Transverse colon (tissue), 4 donors: Measurements from ENCODE around the gene PRICKLE2. TPM values are rescaled to one million over a fixed set of nuclear protein-coding genes. Genes with fewer than 3 reads are reported as not detected.

Experiments
- DNase-seq: peaks from one replicate; pipeline ENCODE4 v3.0.0-alpha.2; 2019
- H3K27ac ChIP-seq, 4 donors: fragments of 200-600 bp; sonication (generic); 2 replicates each; pipeline ENCODE4 v1.5.1; 2016 to 2018; ENCODE audit warnings: inconsistent platforms in 4 of 4
- H3K27me3 ChIP-seq: fragments of 200-600 bp; sonication (generic); 2 replicates; pipeline ENCODE4 v1.5.1; 2017; ENCODE audit warnings: inconsistent platforms
- H3K36me3 ChIP-seq, 4 donors: fragments of 200-600 bp; sonication (generic); 2 replicates each; pipeline ENCODE4 v1.5.1; 2017 to 2019; ENCODE audit warnings: inconsistent platforms in 4 of 4
- H3K4me1 ChIP-seq, 4 donors: fragments of 200-600 bp; sonication (generic); 2 replicates each; pipeline ENCODE4 v1.5.1; 2017 to 2020; ENCODE audit warnings: inconsistent platforms in 4 of 4
- H3K4me3 ChIP-seq, 4 donors: fragments of 200-600 bp; sonication (generic); 1 replicate in 1 of 4; 2 replicates in 3 of 4; pipeline versions ENCODE4 v1.5.1 to v1.6.1; 2017 to 2019; ENCODE audit warnings: inconsistent platforms in 4 of 4
- H3K9me3 ChIP-seq, 2 donors: fragments of 200-600 bp; sonication (generic); 2 replicates each; pipeline ENCODE4 v1.5.1; 2017 to 2019; ENCODE audit warnings: inconsistent platforms in 2 of 2
- CTCF ChIP-seq, 5 experiments: fragments of 200-600 bp in 3 of 5; fragments of 450-650 bp in 2 of 5; sonication (generic) in 3 of 5; IDR thresholded peaks; 1 replicate in 2 of 5; 2 replicates in 3 of 5; pipeline ENCODE4 v1.5.1; 2016 to 2017; ENCODE audit warnings: antibody characterized with exemption in 5 of 5, inconsistent platforms in 3 of 5, mild to moderate bottlenecking in 2 of 5, moderate library complexity in 1 of 5
- EP300 ChIP-seq: sonication (generic); formaldehyde crosslinking; IDR thresholded peaks from one replicate; pipeline ENCODE4 v1.6.1; 2017; ENCODE audit warnings: antibody characterized with exemption, low read depth
- POLR2A ChIP-seq: fragments of 450-650 bp; IDR thresholded peaks from one replicate; pipeline ENCODE4 v1.6.1; 2016; ENCODE audit warnings: antibody characterized with exemption, mild to moderate bottlenecking, moderate library complexity
- POLR2AphosphoS5 ChIP-seq, 3 donors: sonication (generic); formaldehyde crosslinking; IDR thresholded peaks; one replicate each; pipeline ENCODE4 v1.6.1; 2016; ENCODE audit warnings: antibody characterized with exemption in 3 of 3
- WGBS, 2 donors: methylation state at CpG; one replicate each; pipeline ENCODE4 v1.1.5; 2018; ENCODE audit warnings: low coverage in 1 of 2; 5-methylcytosine and 5-hydroxymethylcytosine counted together
- in situ Hi-C, 4 donors: fragments of 200-750 bp; cut with MboI; loops; one replicate each; pipeline versions ENCODE4 v1.15.0 to v1.15.1; 2017; ENCODE audit warnings: low sequenced_read_pairs in 3 of 4, low pct_ligation_motif_present in 1 of 4, low pct_unique_long_range_greater_than_20kb in 1 of 4
- intact Hi-C: fragments of 100-400 bp; cut with DNase I; formaldehyde crosslinking; loops from one replicate; pipeline ENCODE4 v1.15.1; 2023; ENCODE audit warnings: low total_unique reads
- total RNA-seq, 4 donors: library from RNA; depleted of rRNA; stranded (reverse); fragments of >200 nt; gene quantifications; one replicate each; pipeline ENCODE4 v1.1.0, GENCODE V29; 2016

Gene PRICKLE2
- total RNA-seq, 4 donors from 2014 or later, result 8.5 to 38.4 (median 17.4) TPM

DNA sequence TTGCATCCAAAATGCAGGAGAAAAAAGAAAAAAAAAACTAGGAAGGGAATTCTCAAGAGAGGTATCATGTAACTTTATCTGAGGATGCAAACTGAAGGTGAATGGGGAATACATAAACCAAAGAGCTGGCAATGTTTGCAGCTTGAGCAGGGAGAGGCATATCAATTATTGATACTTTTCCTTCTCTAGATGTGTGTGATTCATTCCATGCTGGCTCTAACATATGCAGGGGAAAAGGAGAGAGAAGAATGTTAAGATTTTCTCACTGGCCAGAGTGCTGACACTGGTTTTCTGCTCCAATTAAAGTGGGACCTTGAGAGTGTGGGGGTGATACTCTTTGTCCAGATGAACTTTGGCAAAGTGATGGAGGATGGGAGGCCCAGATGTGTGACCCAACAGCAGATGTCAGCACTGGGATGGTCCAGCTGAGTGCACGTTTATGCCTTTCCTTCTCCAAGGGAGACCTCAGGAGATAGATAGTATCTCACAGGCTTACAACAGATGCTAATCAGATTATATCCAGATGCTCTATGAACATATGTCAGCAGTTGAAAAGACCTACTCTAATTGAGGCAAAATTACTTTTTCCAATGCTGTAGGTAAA is 152.0 kb downstream of the PRICKLE2 start:
- WGBS, 2 donors, result 0 to 19% methylated on average over 1 of the region's 1 CpG
- H3K4me1 ChIP-seq, result no peaks in the 10 kb centered on the region
- intact Hi-C loops (no loop called here), in situ Hi-C loops (no loop called here)
- H3K36me3 ChIP-seq, result no peaks in the 10 kb centered on the region
- TF ChIP-seq POLR2AphosphoS5 (IDR thresholded peaks at IDR 0.05), result no peak
- no peak for TF ChIP-seq POLR2A
- no peak for TF ChIP-seq EP300
- no peak for TF ChIP-seq CTCF (IDR thresholded peaks at IDR 0.05)
- DNase-seq, result no peak
- no peaks in the 10 kb centered on the region for H3K27me3 ChIP-seq
- no peak overlapping the region for H3K27ac ChIP-seq
- no peaks in the 10 kb centered on the region for H3K9me3 ChIP-seq
- H3K4me3 ChIP-seq, result no peak overlapping the region

- no peak for DNase-seq
- intact Hi-C loops (no loop called here), in situ Hi-C loops (no loop called here)
- H3K4me3 ChIP-seq, result no peak overlapping the region
- WGBS, 2 donors, result 72 to 89% methylated on average over 2 of the region's 2 CpGs
- H3K27ac ChIP-seq, result no peak overlapping the region
- H3K36me3 ChIP-seq, result no peaks in the 10 kb centered on the region
- no peaks in the 10 kb centered on the region for H3K9me3 ChIP-seq
- H3K4me1 ChIP-seq, result no peaks in the 10 kb centered on the region
- H3K27me3 ChIP-seq, result no peaks in the 10 kb centered on the region
- TF ChIP-seq POLR2AphosphoS5 (IDR thresholded peaks at IDR 0.05) (no peak), CTCF (IDR thresholded peaks at IDR 0.05) (no peak), POLR2A (no peak), EP300 (no peak)
Measured at GRCh38 chr3:64072126-64072525, 153.1 kb downstream of the PRICKLE2 start.

GRCh38 chr3:64070704-64071103 is 154.6 kb downstream of the PRICKLE2 start:
- in situ Hi-C loops, result no loop called here
- H3K36me3 ChIP-seq, result no peaks in the 10 kb centered on the region
- H3K9me3 ChIP-seq, result no peaks in the 10 kb centered on the region
- H3K4me1 ChIP-seq, result no peaks in the 10 kb centered on the region
- H3K27me3 ChIP-seq, result no peaks in the 10 kb centered on the region
- DNase-seq, result no peak
- no peak overlapping the region for H3K4me3 ChIP-seq
- intact Hi-C loops, result no loop called here
- TF ChIP-seq POLR2AphosphoS5 (IDR thresholded peaks at IDR 0.05) (no peak), EP300 (no peak), CTCF (IDR thresholded peaks at IDR 0.05) (no peak), POLR2A (no peak)
- H3K27ac ChIP-seq, result no peak overlapping the region

DNA sequence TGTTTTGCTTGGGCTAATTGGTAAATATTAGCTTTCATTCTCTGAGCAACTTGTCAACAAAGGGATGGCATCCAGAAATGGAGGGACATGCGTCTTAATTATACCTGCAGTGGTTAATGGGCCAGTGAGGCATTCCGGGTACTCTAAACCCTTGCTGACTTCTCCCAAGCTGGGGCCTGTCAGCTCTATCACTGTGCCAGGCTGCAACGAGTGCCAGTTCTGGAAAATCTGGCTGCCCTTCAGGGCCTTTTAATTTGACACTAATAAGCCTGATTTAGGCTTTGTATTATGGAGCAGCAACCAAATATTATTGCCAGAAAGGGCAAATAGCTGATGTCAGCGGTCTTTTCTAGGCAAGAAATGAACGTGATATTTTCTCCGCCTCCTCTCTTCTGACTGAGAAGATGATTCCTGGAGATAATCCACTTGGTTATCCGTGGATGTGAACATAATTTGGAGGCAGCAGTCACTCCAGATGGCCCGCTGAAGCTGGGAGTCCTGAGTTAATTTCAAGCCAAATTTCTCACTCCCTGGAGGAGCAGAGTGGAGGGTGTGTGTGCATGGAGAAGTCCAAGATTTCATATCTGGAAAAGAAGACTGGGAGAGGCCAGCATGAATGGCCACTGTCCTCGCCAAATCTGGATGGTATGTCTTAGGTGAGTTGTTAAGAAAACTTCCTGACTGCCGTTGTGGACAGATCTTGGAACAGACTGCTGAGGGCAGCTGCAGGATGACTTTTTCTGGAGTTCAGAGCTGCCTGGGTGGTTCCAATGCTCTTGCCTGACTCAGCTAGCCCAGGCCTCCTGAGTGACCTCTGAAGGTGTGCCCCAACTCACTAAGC is 157.5 kb downstream of the PRICKLE2 start:
- Histone ChIP-seq H3K27me3 (no peaks in the 10 kb centered on the region), H3K27ac (no peak overlapping the region), H3K9me3 (no peaks in the 10 kb centered on the region), H3K36me3 (no peaks in the 10 kb centered on the region), H3K4me1 (no peaks in the 10 kb centered on the region), H3K4me3 (no peak overlapping the region)
- intact Hi-C loops, result no loop called here
- WGBS, 2 donors, result 67 to 90% methylated on average over 2 to 10 of the region's 10 CpGs
- TF ChIP-seq POLR2A (no peak), CTCF (IDR thresholded peaks at IDR 0.05) (no peak), POLR2AphosphoS5 (IDR thresholded peaks at IDR 0.05) (no peak), EP300 (no peak)
- DNase-seq, result no peak
- in situ Hi-C loops, result no loop called here
